ENCODE results near the gene ADI1.
"Not testable (repeated sequence)": the region's sequence is repeated elsewhere in the genome, so short reads cannot be mapped to it uniquely, and the experiment has no call there.

ADI1 gene

GRCh38 chr2:3492475-3492787 is 26.9 kb downstream of the ADI1 start:
- not testable (repeated sequence) for DNase-seq

GRCh38 chr2:3491716-3492474 is 27.4 kb downstream of the ADI1 start:
- DNase-seq = no peak

- no peak for DNase-seq
Observed at GRCh38 chr2:3491306-3491705, 28.0 kb downstream of the ADI1 start.

- DNase-seq = no peak
Observed at GRCh38 chr2:3490191-3491170, 28.9 kb downstream of the ADI1 start.

- DNase-seq = no peak
Observed at GRCh38 chr2:3489764-3490115, 29.6 kb downstream of the ADI1 start.

GRCh38 chr2:3488855-3489763 is 30.2 kb downstream of the ADI1 start:
- no peak for DNase-seq

- DNase-seq = no peak
Observed at GRCh38 chr2:3488061-3488531, 31.2 kb downstream of the ADI1 start.

- no peak for DNase-seq
Observed at GRCh38 chr2:3487432-3487831, 31.9 kb downstream of the ADI1 start.

- DNase-seq = no peak
Observed at GRCh38 chr2:3487028-3487425, 32.3 kb downstream of the ADI1 start.

GRCh38 chr2:3486047-3487027 is 33.0 kb downstream of the ADI1 start:
- no peak for DNase-seq

GRCh38 chr2:3485166-3485565 is 34.2 kb downstream of the ADI1 start:
- DNase-seq = no peak

GRCh38 chr2:3483986-3484960 is 35.1 kb downstream of the ADI1 start:
- no peak for DNase-seq

GRCh38 chr2:3483227-3483985 is 35.9 kb downstream of the ADI1 start:
- DNase-seq = no peak

GRCh38 chr2:3482363-3482821 is 36.9 kb downstream of the ADI1 start:
- DNase-seq = no peak

- no peak for DNase-seq
Observed at GRCh38 chr2:3481736-3482362, 37.5 kb downstream of the ADI1 start.

GRCh38 chr2:3481011-3481400 is 38.3 kb downstream of the ADI1 start:
- DNase-seq = no peak

GRCh38 chr2:3480352-3481010 is 38.9 kb downstream of the ADI1 start:
- no peak for DNase-seq
